NCI-H1105 (cell line): ENCODE data around the gene ANO7.

Source experiments
- DNase-seq: peaks from one replicate; lab custom pipeline; 2025; lab: John Stamatoyannopoulos, UW

Gene ANO7

GRCh38 chr2:241252778-241253475 lies 64.5 kb downstream of the ANO7 start:
- no peak for DNase-seq

GRCh38 chr2:241254904-241255351 lies 66.5 kb downstream of the ANO7 start:
- no peak for DNase-seq

GRCh38 chr2:241255542-241256167 lies 67.2 kb downstream of the ANO7 start:
- DNase-seq = no peak

- DNase-seq = no peak
Measured at GRCh38 chr2:241256168-241256545, 67.7 kb downstream of the ANO7 start.

- DNase-seq = no peak
Measured at GRCh38 chr2:241257419-241258032, 69.0 kb downstream of the ANO7 start.

- DNase-seq = no peak
Measured at GRCh38 chr2:241258505-241259280, 70.2 kb downstream of the ANO7 start.

- no peak for DNase-seq
Measured at GRCh38 chr2:241260911-241261310, 72.4 kb downstream of the ANO7 start.

- DNase-seq = no peak
Measured at GRCh38 chr2:241261628-241262027, 73.2 kb downstream of the ANO7 start.

- DNase-seq = no peak
Measured at GRCh38 chr2:241263061-241263460, 74.6 kb downstream of the ANO7 start.

GRCh38 chr2:241265506-241265905 lies 77.0 kb downstream of the ANO7 start:
- DNase-seq = no peak

- no peak for DNase-seq
Measured at GRCh38 chr2:241267249-241268067, 79.0 kb downstream of the ANO7 start.

- no peak for DNase-seq
Measured at GRCh38 chr2:241268306-241268705, 79.8 kb downstream of the ANO7 start.

- DNase-seq = no peak
Measured at GRCh38 chr2:241268716-241269445, 80.4 kb downstream of the ANO7 start.

GRCh38 chr2:241269707-241270520 lies 81.4 kb downstream of the ANO7 start:
- DNase-seq = no peak

GRCh38 chr2:241270531-241270930 lies 82.1 kb downstream of the ANO7 start:
- DNase-seq = no peak

GRCh38 chr2:241271706-241272302 lies 83.3 kb downstream of the ANO7 start:
- no peak for DNase-seq

- DNase-seq = peak; percentile 22
Measured at GRCh38 chr2:241272303-241273209, 84.1 kb downstream of the ANO7 start.

- no peak for DNase-seq
Measured at GRCh38 chr2:241273210-241274020, 84.9 kb downstream of the ANO7 start.
